ENCODE results near the gene NRXN3. TPM values are rescaled to one million over a fixed set of nuclear protein-coding genes. Genes with fewer than 3 reads are reported as not detected.
A peak's percentile ranks its signal among the peaks of the same experiment; 100 is the strongest.

The NRXN3 gene
- total RNA-seq, 1 donor from 2014 or later: 8.7 TPM

DNA sequence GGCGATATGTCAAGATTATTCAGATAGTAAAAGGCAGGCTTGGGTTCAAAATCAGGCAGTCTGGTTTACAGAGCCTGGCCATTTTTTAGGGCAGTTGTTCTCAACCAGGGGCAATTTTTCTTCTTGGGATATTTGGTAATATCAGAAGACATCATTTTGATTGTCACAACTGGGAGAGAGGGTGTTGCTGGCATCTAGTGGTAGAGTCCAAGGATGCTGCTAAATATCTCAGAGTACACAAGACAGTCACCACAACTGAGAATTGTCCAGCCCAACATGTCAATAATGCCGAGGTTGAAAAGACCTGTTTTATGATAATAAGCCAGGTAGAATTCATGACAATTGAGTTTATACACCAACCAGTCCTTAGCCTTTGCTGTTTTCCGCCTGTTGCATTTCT lies 733.9 kb downstream of the NRXN3 start:
- no peak for DNase-seq (ENCODE audit: low spot score)

- no peak for DNase-seq (ENCODE audit: low spot score)
These were observed 747.3 kb downstream of the NRXN3 start for GRCh38 chr14:78917462-78917861.

DNA sequence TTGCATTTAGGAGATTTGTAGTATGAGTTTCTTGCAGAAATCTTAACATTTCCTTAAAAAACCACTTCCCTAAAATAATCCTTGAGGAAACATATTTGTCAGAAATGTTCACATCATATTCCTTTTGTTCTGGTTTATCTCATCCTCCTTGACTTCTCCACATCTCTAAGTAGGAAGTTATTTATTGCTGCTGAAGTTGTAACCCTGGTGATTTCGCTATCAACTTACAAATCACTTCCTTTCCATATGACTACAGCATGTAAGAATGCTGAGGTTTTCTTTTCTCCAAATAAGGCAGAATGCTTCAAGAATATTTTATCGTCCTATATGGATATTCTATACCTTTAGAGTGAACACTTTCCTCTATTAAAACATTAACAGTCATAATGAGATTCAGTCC lies 751.7 kb downstream of the NRXN3 start:
- DNase-seq (ENCODE audit: low spot score): peak; percentile 67

- no peak for DNase-seq (ENCODE audit: low spot score)
These were observed 757.1 kb downstream of the NRXN3 start for GRCh38 chr14:78927261-78927660.

- no peak for DNase-seq (ENCODE audit: low spot score)
These were observed 763.0 kb downstream of the NRXN3 start for GRCh38 chr14:78933166-78933565.

- peak; percentile 63 for DNase-seq (ENCODE audit: low spot score)
These were observed 763.9 kb downstream of the NRXN3 start for GRCh38 chr14:78933948-78934524.

DNA sequence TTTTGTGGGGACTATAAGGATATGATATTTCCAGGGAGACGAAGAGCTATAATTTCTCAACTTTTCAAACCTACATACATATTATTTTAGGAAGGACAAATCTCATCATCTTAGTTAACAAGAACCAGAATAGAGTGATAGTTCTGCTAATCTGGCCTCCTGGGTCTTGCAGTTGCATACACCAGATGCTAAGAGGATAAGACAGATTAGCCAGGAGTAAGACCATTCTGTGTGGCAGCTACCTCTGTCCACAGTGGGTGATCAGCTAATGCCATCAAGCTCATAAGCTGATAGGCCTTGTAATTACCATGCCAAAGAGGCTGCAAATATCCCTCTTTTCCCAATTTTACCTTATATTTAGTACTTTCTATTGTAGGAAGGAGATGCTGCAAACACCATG lies 776.8 kb downstream of the NRXN3 start:
- no peak for DNase-seq (ENCODE audit: low spot score)

DNA sequence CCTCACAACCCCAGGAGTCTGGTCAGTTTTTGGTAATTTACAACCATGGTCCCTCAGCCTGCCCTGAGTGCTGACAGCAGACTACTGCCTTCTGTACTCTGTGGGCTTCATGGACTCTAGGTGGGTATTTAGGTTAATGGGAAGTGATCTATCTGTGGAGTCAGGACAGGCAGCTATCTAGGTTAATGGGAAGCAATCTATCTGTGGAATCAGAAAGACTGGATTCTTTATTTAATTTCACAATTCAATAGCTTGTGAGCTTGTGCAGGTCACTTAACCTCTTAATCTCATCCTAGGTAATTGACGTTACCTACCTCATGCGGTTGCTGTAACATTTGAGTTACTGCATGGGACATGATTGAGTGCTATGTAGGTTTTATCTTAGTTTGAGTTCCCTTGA lies 777.5 kb downstream of the NRXN3 start:
- no peak for DNase-seq (ENCODE audit: low spot score)

DNA sequence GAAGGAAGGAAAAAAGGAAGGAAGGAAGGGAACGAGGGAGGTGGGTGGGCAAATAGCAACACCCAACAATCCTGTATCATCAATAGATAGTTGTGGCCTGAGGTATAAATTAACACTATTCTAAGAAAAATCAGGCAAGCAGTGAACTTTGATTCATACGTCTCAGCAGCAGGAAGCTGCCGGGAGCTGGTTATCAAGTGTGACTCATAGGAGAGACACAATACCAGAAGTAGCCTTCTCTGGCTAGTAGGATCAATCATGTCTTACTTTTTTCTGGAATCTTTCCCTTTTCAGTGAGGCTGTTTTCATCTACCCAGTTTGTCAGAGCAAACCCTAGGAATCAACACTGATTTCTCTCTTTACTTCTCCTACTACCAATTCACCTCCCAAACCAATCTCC lies 780.5 kb downstream of the NRXN3 start:
- no peak for DNase-seq (ENCODE audit: low spot score)

GRCh38 chr14:78951602-78952001 lies 781.4 kb downstream of the NRXN3 start:
- no peak for DNase-seq (ENCODE audit: low spot score)

DNA sequence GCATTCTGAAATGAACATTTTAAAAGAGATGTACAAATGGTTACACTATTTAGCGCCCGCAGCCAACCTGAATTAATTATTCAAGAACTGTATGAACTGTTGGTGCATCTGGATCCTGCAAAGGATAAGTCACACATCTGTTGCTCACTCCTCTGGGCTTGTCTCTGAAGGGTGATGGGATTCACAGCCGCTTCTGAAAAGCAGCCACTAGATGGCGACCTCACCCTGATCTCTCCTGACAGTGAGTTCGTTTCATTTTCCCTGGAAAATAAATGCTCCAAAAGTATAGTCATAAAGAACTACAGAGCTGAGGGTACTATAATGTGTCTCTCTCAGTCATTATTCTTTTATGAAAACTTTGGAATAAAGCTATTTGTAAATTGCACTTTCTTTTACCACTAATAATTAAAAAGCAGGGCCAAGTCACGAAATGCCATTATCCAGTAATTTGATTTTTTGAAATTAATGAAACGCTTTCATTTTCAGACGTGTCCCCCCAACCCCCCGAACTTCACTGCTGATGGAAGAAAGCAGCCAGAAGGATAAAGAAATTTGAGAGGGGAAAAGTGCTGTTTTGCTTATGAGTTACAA lies 789.6 kb downstream of the NRXN3 start:
- DNase-seq (ENCODE audit: low spot score): peak; percentile 90

DNA sequence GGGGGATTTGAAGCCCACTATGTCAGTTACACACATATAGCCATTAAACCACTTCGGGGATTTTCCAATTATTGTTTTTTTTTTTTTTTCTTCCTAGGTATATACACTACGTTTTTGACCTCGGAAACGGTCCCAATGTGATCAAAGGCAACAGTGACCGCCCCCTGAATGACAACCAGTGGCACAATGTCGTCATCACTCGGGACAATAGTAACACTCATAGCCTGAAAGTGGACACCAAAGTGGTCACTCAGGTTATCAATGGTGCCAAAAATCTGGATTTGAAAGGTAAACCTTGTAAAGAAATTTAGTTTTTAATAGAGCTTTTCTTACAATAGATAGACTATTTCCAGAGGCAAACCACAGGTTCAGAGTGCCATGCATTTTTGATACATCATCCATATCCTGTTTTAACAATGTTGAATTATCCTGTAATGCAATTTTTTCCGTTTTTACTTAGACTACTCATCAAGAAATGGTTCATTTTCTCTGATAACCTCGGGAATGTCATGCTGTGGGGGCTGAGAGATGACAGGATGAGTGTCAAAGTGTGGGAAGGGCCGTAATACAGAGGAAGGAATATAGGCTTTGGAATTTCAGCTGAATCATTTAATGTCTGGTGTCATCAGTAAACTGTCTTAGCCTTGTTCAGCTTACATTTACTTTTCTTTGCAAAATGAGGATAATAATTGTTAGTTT lies 797.1 kb downstream of the NRXN3 start:
- DNase-seq (ENCODE audit: low spot score): no peak

GRCh38 chr14:78968265-78968664 lies 798.1 kb downstream of the NRXN3 start:
- no peak for DNase-seq (ENCODE audit: low spot score)

DNA sequence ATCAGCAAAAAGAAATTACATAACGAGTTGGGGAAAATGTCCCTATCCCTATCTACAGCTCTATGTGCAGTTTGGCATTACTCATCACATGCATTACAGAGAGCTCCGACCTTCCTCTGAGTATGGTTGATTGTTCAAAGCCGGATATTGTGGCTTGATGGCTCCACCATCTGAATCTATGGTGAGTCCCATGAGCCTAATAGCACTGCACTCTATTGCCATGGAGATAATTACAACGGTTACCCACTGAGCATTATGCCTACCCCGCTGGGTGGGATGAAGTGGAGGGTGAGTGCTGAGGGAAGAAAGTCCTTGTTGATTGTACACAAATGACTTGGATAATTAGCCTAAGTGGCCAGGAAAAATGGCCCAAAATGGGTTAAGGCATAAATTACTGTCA lies 800.5 kb downstream of the NRXN3 start:
- no peak for DNase-seq (ENCODE audit: low spot score)

GRCh38 chr14:78972440-78972839 lies 802.3 kb downstream of the NRXN3 start:
- no peak for DNase-seq (ENCODE audit: low spot score)

DNA sequence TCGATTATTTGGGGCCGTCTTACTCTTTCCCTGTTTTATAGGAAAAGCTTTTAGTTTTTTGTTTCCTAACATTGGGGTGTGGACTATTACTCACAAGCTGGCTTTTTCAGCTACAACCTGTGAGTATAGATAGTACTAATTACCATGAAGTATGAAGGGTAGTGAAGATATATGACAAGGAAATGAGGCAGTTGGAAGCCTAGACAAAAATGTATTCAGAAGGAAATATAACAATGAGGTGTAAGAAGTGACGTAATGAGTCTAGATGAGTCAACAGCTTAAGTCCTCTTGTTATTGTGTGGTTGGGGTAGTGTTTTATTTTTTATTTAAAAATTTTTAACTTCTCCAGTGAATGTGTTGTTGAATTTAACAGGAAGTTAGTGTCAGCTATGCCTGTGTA lies 804.5 kb downstream of the NRXN3 start:
- no peak for DNase-seq (ENCODE audit: low spot score)

- DNase-seq (ENCODE audit: low spot score): no peak
These were observed 805.6 kb downstream of the NRXN3 start for GRCh38 chr14:78975734-78976133.

- no peak for DNase-seq (ENCODE audit: low spot score)
These were observed 808.7 kb downstream of the NRXN3 start for GRCh38 chr14:78978896-78979295.

GRCh38 chr14:78982551-78982950 lies 812.4 kb downstream of the NRXN3 start:
- DNase-seq (ENCODE audit: low spot score): no peak

DNA sequence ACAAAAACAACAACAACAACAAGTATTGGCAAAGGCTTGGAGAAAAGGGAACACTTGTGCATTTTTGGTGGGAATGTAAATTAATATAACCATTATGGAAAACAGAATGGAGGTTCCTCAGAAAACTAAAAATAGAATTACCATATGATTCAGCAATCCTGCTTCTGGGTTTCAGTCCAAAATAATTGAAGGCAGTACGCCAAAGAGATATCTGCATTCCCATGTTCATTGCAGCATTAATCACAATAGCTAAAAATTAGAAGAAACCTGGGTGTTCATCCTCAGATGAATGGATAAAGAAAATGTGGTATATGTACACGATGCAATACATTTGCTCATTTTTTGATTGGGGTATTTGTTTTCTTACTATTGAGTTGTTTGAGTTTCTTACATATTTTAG lies 813.0 kb downstream of the NRXN3 start:
- no peak for DNase-seq (ENCODE audit: low spot score)

DNA sequence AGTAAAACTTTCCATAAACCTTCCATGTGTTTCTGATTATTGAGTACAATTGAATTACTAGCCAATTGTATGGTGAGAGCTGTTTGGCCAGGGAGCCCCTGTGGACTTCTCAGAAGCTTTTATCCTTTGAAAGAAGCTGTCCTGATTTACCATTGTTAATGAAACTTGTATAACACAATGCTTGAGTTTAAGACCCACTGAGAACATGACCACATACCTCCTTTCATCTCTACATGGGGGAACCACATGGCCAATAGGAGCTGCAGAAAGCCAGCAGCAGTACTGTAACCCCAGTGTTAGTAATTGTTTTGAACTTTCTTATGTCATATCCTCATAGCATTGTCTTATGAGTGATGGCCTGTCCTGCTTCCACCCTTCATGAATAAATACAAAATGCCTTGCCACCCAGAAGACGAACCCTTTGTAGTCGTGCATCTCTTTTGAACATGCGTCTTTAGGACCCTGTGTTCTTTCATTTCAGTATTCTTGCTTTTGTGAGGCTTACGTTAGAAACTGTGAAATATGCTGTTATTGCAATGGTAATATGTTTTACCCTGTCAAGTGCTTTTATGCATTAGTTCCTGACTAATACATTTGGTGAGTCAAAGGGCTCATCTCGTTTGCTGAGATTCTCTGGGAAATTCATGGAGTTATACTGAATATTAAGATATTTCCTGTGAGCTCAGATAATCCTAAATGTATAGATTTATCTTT lies 815.7 kb downstream of the NRXN3 start:
- peak; percentile 15 for DNase-seq (ENCODE audit: low spot score)

GRCh38 chr14:78986989-78987388 lies 816.8 kb downstream of the NRXN3 start:
- DNase-seq (ENCODE audit: low spot score): no peak

GRCh38 chr14:78989221-78989620 lies 819.0 kb downstream of the NRXN3 start:
- no peak for DNase-seq (ENCODE audit: low spot score)
